Panc1 (cell line): ENCODE measurements around the gene UQCR11. TPM values are rescaled to one million over a fixed set of nuclear protein-coding genes. Genes with fewer than 3 reads are reported as not detected.

ENCODE experiments used
- ATAC-seq: fragments of 200-7000 bp; cut with Tn5 transposase; 2 replicates; pipeline ENCODE4 v1.9.1; 2020; ENCODE audit warnings: mild to moderate bottlenecking, moderate library complexity
- BruUV-seq: library from RNA; stranded (reverse); fragments of 400-500 nt; replicated peaks from 2 replicates; lab custom pipeline; 2021; lab: Mats Ljungman, UMichigan
- CTCF ChIA-PET: fragments of 300-600 bp; sonication (Branson Sonifier 250); formaldehyde crosslinking; loops from one replicate; lab custom pipeline; 2022; ENCODE audit warnings: antibody characterized with exemption; lab: Charles Lee
- POLR2A ChIA-PET: fragments of 300-600 bp; sonication (Branson Sonifier 250); formaldehyde crosslinking; loops from one replicate; lab custom pipeline; 2022; ENCODE audit warnings: antibody characterized with exemption; lab: Charles Lee
- DNase-seq: peaks from one replicate; pipeline ENCODE4 v3.0.0-alpha.2; 2010; ENCODE audit warnings: low read depth, low spot score
- H3K27ac ChIP-seq: 2 replicates; pipeline ENCODE4 v1.5.1; 2011; ENCODE audit warnings: mild to moderate bottlenecking, low read length, inconsistent platforms
- H3K27me3 ChIP-seq: fragments of 200-500 bp; sonication (Bioruptor generic); 2 replicates; pipeline ENCODE4 v1.6.0; 2014; ENCODE audit warnings: low read length, inconsistent platforms; ENCODE audit not compliant: control insufficient read depth, insufficient read depth
- H3K36me3 ChIP-seq: fragments of 200-500 bp; sonication (Bioruptor generic); 2 replicates; pipeline ENCODE4 v1.5.1; 2014; ENCODE audit warnings: inconsistent platforms, mild to moderate bottlenecking, low read length, moderate library complexity; ENCODE audit not compliant: control insufficient read depth, insufficient read depth
- H3K4me1 ChIP-seq: 2 replicates; pipeline ENCODE4 v1.5.1; 2011; ENCODE audit warnings: inconsistent platforms, mild to moderate bottlenecking, low read length, moderate library complexity; ENCODE audit not compliant: control insufficient read depth, insufficient read depth
- H3K4me3 ChIP-seq, 2 experiments: 2 replicates each; pipeline ENCODE4 v1.5.1; 2011 to 2012; ENCODE audit warnings: low read depth in 2 of 2, low read length in 2 of 2, mild to moderate bottlenecking in 2 of 2, inconsistent platforms in 1 of 2, moderate library complexity in 1 of 2
- H3K9me3 ChIP-seq: fragments of 200-500 bp; sonication (Bioruptor generic); 2 replicates; pipeline ENCODE4 v1.5.1; 2014; ENCODE audit warnings: low read depth, mild to moderate bottlenecking, inconsistent platforms, low read length, moderate library complexity; ENCODE audit not compliant: control insufficient read depth, insufficient read depth
- POLR2AphosphoS5 ChIP-seq: IDR thresholded peaks from 2 replicates; pipeline ENCODE4 v1.6.1; 2012; ENCODE audit warnings: mild to moderate bottlenecking, low read depth, low read length, moderate library complexity
- SIN3A ChIP-seq: IDR thresholded peaks from 2 replicates; pipeline ENCODE4 v1.6.1; 2012; ENCODE audit warnings: low read depth, mild to moderate bottlenecking, low read length, moderate library complexity, borderline replicate concordance; ENCODE audit not compliant: insufficient read depth
- TCF7L2 ChIP-seq: IDR thresholded peaks from 2 replicates; pipeline ENCODE4 v1.6.1; 2011; ENCODE audit warnings: mild to moderate bottlenecking, low read depth, low read length, inconsistent platforms
- in situ Hi-C: cut with HindIII; loops from 2 replicates; pipeline ENCODE4 v1.10.0; 2016; ENCODE audit warnings: low sequenced_read_pairs, low pct_unique_long_range_greater_than_20kb
- intact Hi-C: fragments of 100-400 bp; cut with micrococcal nuclease; formaldehyde crosslinking; loops from one replicate; pipeline ENCODE4 v1.10.0; 2022; ENCODE audit not compliant: unreplicated experiment
- total RNA-seq: library from RNA; stranded (reverse); gene quantifications from one replicate; pipeline ENCODE4 v1.2.1, GENCODE V29; 2021; ENCODE audit not compliant: unreplicated experiment
- TF ChIP-seq, protein P1 (sequence below), 2 experiments: IDR thresholded peaks; 2 replicates each; pipeline ENCODE4 v1.6.1; 2011 to 2012; ENCODE audit warnings: low read depth in 2 of 2, control low read depth in 1 of 2, low read length in 1 of 2, mild to moderate bottlenecking in 1 of 2, moderate library complexity in 1 of 2; ENCODE audit not compliant: insufficient read depth in 1 of 2
- TF ChIP-seq, protein P2 (sequence below): fragments of 450-650 bp; IDR thresholded peaks from 2 replicates; pipeline ENCODE4 v1.5.1; 2017; ENCODE audit warnings: mild to moderate bottlenecking

The UQCR11 gene
- total RNA-seq, 1 experiment from 2014 or later = 300 TPM

DNA sequence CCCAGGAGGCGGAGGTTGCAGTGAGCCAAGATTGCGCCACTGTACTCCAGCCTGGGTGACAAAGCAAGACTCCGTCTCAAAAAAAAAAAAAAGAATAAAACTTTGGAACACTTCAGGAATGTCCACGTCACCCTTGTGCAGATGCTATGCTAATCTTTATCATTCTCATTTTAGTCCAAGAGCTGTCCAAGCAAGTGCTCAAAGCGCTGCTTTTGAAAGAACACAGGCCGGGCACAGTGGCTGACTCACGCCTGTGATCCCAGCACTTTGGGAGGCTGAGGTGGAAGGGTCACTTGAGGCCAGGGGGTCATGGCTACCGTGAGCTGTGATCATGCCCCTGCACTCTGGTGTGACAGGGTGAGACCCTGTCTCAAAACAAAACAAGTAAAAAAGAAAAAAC, 11.1 kb upstream of the UQCR11 start:
- DNase-seq (no peak), ATAC-seq (no peak)
- CTCF ChIA-PET = no interaction called here
- in situ Hi-C loops (no loop called here), intact Hi-C loops (no loop called here)
- Histone ChIP-seq H3K36me3 (no peaks in the 10 kb centered on the region), H3K4me3 (no peak overlapping the region), H3K4me1 (no peaks in the 10 kb centered on the region), H3K27ac (no peak overlapping the region), H3K9me3 (no peaks in the 10 kb centered on the region), H3K27me3 (no peaks in the 10 kb centered on the region)
- BruUV-seq = no TSS peak
- POLR2A ChIA-PET = no interaction called here
- TF ChIP-seq, protein P1, sequence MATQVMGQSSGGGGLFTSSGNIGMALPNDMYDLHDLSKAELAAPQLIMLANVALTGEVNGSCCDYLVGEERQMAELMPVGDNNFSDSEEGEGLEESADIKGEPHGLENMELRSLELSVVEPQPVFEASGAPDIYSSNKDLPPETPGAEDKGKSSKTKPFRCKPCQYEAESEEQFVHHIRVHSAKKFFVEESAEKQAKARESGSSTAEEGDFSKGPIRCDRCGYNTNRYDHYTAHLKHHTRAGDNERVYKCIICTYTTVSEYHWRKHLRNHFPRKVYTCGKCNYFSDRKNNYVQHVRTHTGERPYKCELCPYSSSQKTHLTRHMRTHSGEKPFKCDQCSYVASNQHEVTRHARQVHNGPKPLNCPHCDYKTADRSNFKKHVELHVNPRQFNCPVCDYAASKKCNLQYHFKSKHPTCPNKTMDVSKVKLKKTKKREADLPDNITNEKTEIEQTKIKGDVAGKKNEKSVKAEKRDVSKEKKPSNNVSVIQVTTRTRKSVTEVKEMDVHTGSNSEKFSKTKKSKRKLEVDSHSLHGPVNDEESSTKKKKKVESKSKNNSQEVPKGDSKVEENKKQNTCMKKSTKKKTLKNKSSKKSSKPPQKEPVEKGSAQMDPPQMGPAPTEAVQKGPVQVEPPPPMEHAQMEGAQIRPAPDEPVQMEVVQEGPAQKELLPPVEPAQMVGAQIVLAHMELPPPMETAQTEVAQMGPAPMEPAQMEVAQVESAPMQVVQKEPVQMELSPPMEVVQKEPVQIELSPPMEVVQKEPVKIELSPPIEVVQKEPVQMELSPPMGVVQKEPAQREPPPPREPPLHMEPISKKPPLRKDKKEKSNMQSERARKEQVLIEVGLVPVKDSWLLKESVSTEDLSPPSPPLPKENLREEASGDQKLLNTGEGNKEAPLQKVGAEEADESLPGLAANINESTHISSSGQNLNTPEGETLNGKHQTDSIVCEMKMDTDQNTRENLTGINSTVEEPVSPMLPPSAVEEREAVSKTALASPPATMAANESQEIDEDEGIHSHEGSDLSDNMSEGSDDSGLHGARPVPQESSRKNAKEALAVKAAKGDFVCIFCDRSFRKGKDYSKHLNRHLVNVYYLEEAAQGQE (IDR thresholded peaks at IDR 0.05; ENCODE audit: insufficient read depth in 1 of 2, low read depth in 2 of 2, low read length in 1 of 2) = no peak
- TF ChIP-seq TCF7L2 (no peak), SIN3A (no peak), POLR2AphosphoS5 (no peak)
- TF ChIP-seq, protein P2, sequence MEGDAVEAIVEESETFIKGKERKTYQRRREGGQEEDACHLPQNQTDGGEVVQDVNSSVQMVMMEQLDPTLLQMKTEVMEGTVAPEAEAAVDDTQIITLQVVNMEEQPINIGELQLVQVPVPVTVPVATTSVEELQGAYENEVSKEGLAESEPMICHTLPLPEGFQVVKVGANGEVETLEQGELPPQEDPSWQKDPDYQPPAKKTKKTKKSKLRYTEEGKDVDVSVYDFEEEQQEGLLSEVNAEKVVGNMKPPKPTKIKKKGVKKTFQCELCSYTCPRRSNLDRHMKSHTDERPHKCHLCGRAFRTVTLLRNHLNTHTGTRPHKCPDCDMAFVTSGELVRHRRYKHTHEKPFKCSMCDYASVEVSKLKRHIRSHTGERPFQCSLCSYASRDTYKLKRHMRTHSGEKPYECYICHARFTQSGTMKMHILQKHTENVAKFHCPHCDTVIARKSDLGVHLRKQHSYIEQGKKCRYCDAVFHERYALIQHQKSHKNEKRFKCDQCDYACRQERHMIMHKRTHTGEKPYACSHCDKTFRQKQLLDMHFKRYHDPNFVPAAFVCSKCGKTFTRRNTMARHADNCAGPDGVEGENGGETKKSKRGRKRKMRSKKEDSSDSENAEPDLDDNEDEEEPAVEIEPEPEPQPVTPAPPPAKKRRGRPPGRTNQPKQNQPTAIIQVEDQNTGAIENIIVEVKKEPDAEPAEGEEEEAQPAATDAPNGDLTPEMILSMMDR = no peak

DNA sequence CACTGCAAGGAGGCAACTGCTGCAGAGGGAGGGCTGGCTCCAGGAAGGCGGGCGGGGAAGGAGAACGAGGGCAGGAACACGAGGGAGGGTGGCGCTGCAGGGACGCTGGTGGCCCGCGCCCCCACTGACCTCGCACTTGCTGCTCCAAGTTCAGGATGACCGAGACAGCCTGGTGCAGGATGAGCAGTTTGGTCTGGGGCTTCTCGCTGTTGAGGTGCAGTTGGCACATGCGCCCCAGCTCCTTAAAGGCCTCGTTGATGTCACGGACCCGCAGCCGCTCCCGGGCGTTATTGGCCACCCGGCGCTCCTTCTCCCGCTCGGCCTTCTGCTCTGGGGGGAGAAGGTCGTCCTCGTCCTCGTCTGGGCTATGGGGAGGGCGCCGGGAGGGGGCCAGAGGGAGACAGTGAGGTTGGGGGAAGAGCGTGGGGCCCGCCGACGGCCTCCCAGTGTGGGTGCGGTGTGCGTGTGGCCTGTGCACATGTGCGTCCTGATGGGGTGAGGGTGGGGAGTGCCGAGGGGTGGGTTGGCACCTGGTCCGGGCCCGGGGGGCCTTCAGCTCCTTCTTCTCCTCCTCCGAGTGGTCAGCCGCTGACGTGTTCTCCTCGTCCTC, 10.0 kb upstream of the UQCR11 start:
- H3K9me3 ChIP-seq = no peaks in the 10 kb centered on the region
- POLR2A ChIA-PET = no interaction called here
- no peak overlapping the region for H3K4me3 ChIP-seq
- no peaks in the 10 kb centered on the region for H3K36me3 ChIP-seq
- intact Hi-C loops (no loop called here), in situ Hi-C loops (no loop called here)
- TF ChIP-seq TCF7L2 (no peak), SIN3A (no peak), POLR2AphosphoS5 (no peak)
- TF ChIP-seq, protein P2 = no peak
- TF ChIP-seq, protein P1 (IDR thresholded peaks at IDR 0.05; ENCODE audit: insufficient read depth in 1 of 2, low read depth in 2 of 2, low read length in 1 of 2) = no peak
- no TSS peak for BruUV-seq
- ATAC-seq (no peak), DNase-seq (no peak)
- H3K27me3 ChIP-seq = no peaks in the 10 kb centered on the region
- CTCF ChIA-PET = no interaction called here
- H3K27ac ChIP-seq = no peak overlapping the region
- H3K4me1 ChIP-seq = no peaks in the 10 kb centered on the region
